Neural cell (in vitro differentiated cells): ENCODE data around the gene RPRD1B. TPM values are rescaled to one million over a fixed set of nuclear protein-coding genes. Genes with fewer than 3 reads are reported as not detected.

Experiments used
- H2AFZ ChIP-seq: fragments of 200-600, 300-800 bp; sonication (generic), shearing (Covaris generic); 2 replicates; pipeline ENCODE4 v1.6.0; 2014; ENCODE audit warnings: low read depth, mild to moderate bottlenecking, antibody characterized with exemption, low read length, moderate library complexity
- H3F3A ChIP-seq: fragments of 200-600 bp; shearing (Covaris generic); 2 replicates; pipeline ENCODE4 v1.6.1; 2016; ENCODE audit warnings: mild to moderate bottlenecking, moderate library complexity, mixed read lengths, antibody characterized with exemption, low read length; ENCODE audit not compliant: insufficient read depth, poor library complexity, severe bottlenecking
- H3K27ac ChIP-seq: fragments of 200-600, 300-800 bp; sonication (generic), shearing (Covaris generic); 2 replicates; pipeline ENCODE4 v1.5.1; 2014; ENCODE audit warnings: mild to moderate bottlenecking, low read length, moderate library complexity
- H3K27me3 ChIP-seq: fragments of 300-800, 200-600 bp; sonication (generic), shearing (Covaris generic); 2 replicates; pipeline ENCODE4 v1.6.0; 2014; ENCODE audit warnings: mild to moderate bottlenecking, low read depth, low read length, moderate library complexity; ENCODE audit not compliant: insufficient read depth
- H3K36me3 ChIP-seq: fragments of 300-800, 200-600 bp; sonication (generic), shearing (Covaris generic); 2 replicates; pipeline ENCODE4 v1.5.1; 2014; ENCODE audit warnings: mild to moderate bottlenecking, antibody characterized with exemption, low read length, moderate library complexity; ENCODE audit not compliant: insufficient read depth
- H3K4me2 ChIP-seq: fragments of 300-800, 200-600 bp; sonication (generic), shearing (Covaris generic); 2 replicates; pipeline ENCODE4 v1.6.0; 2014; ENCODE audit warnings: mild to moderate bottlenecking, low read length
- H3K4me3 ChIP-seq: fragments of 300-800, 200-600 bp; sonication (generic), shearing (Covaris generic); 2 replicates; pipeline ENCODE4 v1.5.1; 2014; ENCODE audit warnings: mild to moderate bottlenecking, low read length, moderate library complexity
- H3K79me2 ChIP-seq: fragments of 200-600 bp; shearing (Covaris generic); replicated peaks from 2 replicates; pipeline ENCODE4 v1.6.0; 2014; ENCODE audit warnings: mild to moderate bottlenecking, low read length, moderate library complexity; ENCODE audit not compliant: insufficient read depth
- H3K9ac ChIP-seq: fragments of 300-800, 200-600 bp; sonication (generic), shearing (Covaris generic); 2 replicates; pipeline ENCODE4 v1.6.1; 2016; ENCODE audit warnings: mild to moderate bottlenecking, low read length, mixed read lengths
- H3K9me2 ChIP-seq: fragments of 200-600 bp; shearing (Covaris generic); 2 replicates; pipeline ENCODE4 v1.6.1; 2016; ENCODE audit warnings: mild to moderate bottlenecking, low read length, mixed read lengths; ENCODE audit not compliant: insufficient read depth
- H3K9me3 ChIP-seq: fragments of 200-600, 300-800 bp; sonication (generic), shearing (Covaris generic); 2 replicates; pipeline ENCODE4 v1.6.1; 2016; ENCODE audit warnings: mild to moderate bottlenecking, mixed run types, low read length, moderate library complexity, mixed read lengths
- H4K20me1 ChIP-seq: fragments of 200-600 bp; shearing (Covaris generic); 2 replicates; pipeline ENCODE4 v1.6.1; 2016; ENCODE audit warnings: mild to moderate bottlenecking, mixed run types; ENCODE audit not compliant: insufficient read depth
- CTCF ChIP-seq: fragments of 450-650 bp; IDR thresholded peaks from 2 replicates; pipeline ENCODE4 v1.5.1; 2014; ENCODE audit warnings: antibody characterized with exemption, mild to moderate bottlenecking, moderate library complexity; ENCODE audit not compliant: poor library complexity, severe bottlenecking
- EP300 ChIP-seq: fragments of 450-650 bp; conservative IDR thresholded peaks from 2 replicates; pipeline ENCODE4 v1.6.1; 2014; ENCODE audit warnings: antibody characterized with exemption, mild to moderate bottlenecking, moderate library complexity; ENCODE audit not compliant: poor library complexity, severe bottlenecking
- EZH2 ChIP-seq: fragments of 200-600, 300-800 bp; shearing (Covaris generic), sonication (generic); IDR thresholded peaks from 2 replicates; pipeline ENCODE4 v1.6.1; 2014; ENCODE audit warnings: antibody characterized with exemption, low read length, borderline replicate concordance, mild to moderate bottlenecking; ENCODE audit not compliant: insufficient read depth, poor library complexity, severe bottlenecking
- MXI1 ChIP-seq: fragments of 450-650 bp; conservative IDR thresholded peaks from 2 replicates; pipeline ENCODE4 v1.6.1; 2014; ENCODE audit warnings: antibody characterized with exemption, mild to moderate bottlenecking; ENCODE audit not compliant: poor library complexity, severe bottlenecking
- POLR2AphosphoS5 ChIP-seq: IDR thresholded peaks from 2 replicates; pipeline ENCODE4 v1.6.1; 2012
- RAD21 ChIP-seq: fragments of 450-650 bp; conservative IDR thresholded peaks from 2 replicates; pipeline ENCODE4 v1.6.1; 2014; ENCODE audit warnings: antibody characterized with exemption, mild to moderate bottlenecking, moderate library complexity
- REST ChIP-seq: IDR thresholded peaks from 2 replicates; pipeline ENCODE4 v1.6.1; 2012; ENCODE audit warnings: borderline replicate concordance
- SMC3 ChIP-seq: fragments of 450-650 bp; conservative IDR thresholded peaks from 2 replicates; pipeline ENCODE4 v1.6.1; 2014; ENCODE audit warnings: antibody characterized with exemption, mild to moderate bottlenecking, moderate library complexity; ENCODE audit not compliant: poor library complexity
- TAF1 ChIP-seq: IDR thresholded peaks from 2 replicates; pipeline ENCODE4 v1.6.1; 2012; ENCODE audit warnings: low read depth
- polyA plus RNA-seq: library from polyadenylated mRNA; depleted of rRNA; stranded (reverse); fragments of >200 nt; gene quantifications from 2 replicates; pipeline ENCODE4 v1.2.3, GENCODE V29; 2014

Gene RPRD1B
- polyA plus RNA-seq, 1 donor from 2014 or later, result 23.4 TPM

GRCh38 chr20:38115205-38115604, 81.7 kb downstream of the RPRD1B start (continued):
- no peak for TF ChIP-seq SMC3
- TF ChIP-seq EP300, result no peak

GRCh38 chr20:38115896-38116295, 82.3 kb downstream of the RPRD1B start:
- Histone ChIP-seq H3K9me2 (no peaks in the 10 kb centered on the region), H3K9me3 (no peaks in the 10 kb centered on the region), H2AFZ (no peak overlapping the region), H3K4me2 (no peak overlapping the region), H3K79me2 (no peaks in the 10 kb centered on the region), H3K36me3 (no peaks in the 10 kb centered on the region), H3K27ac (no peak overlapping the region), H3F3A (no peaks in the 10 kb centered on the region), H3K27me3 (no peaks in the 10 kb centered on the region), H4K20me1 (no peaks in the 10 kb centered on the region), H3K4me3 (no peak overlapping the region), H3K9ac (no peak overlapping the region)
- TF ChIP-seq CTCF, result no peak
- TF ChIP-seq RAD21, result no peak
- no peak for TF ChIP-seq SMC3
- TF ChIP-seq EP300, result no peak
- TF ChIP-seq REST, result no peak
- TF ChIP-seq TAF1, result no peak
- no peak for TF ChIP-seq POLR2AphosphoS5
- TF ChIP-seq EZH2, result no peak
- TF ChIP-seq MXI1, result no peak

- no peak overlapping the region for H3K4me3 ChIP-seq
- H4K20me1 ChIP-seq, result no peaks in the 10 kb centered on the region
- no peak overlapping the region for H2AFZ ChIP-seq
- no peaks in the 10 kb centered on the region for H3K9me2 ChIP-seq
- no peak overlapping the region for H3K4me2 ChIP-seq
- no peaks in the 10 kb centered on the region for H3K79me2 ChIP-seq
- H3F3A ChIP-seq, result no peaks in the 10 kb centered on the region
- TF ChIP-seq POLR2AphosphoS5, result no peak
- no peak for TF ChIP-seq SMC3
- TF ChIP-seq RAD21, result no peak
- no peak for TF ChIP-seq TAF1
- no peak for TF ChIP-seq CTCF
- TF ChIP-seq EP300, result no peak
- TF ChIP-seq EZH2, result no peak
- no peak for TF ChIP-seq MXI1
- TF ChIP-seq REST, result no peak
- no peaks in the 10 kb centered on the region for H3K36me3 ChIP-seq
- no peak overlapping the region for H3K9ac ChIP-seq
- no peaks in the 10 kb centered on the region for H3K9me3 ChIP-seq
- H3K27ac ChIP-seq, result no peak overlapping the region
- H3K27me3 ChIP-seq, result no peaks in the 10 kb centered on the region
Observed at GRCh38 chr20:38116409-38117165, 83.0 kb downstream of the RPRD1B start.
